LoVo (cell line): ENCODE data around the gene WNK2.

Source experiments
- DNase-seq: peaks from one replicate; pipeline ENCODE4 v3.0.0-alpha.2; 2016; ENCODE audit warnings: low spot score

Gene WNK2

DNA sequence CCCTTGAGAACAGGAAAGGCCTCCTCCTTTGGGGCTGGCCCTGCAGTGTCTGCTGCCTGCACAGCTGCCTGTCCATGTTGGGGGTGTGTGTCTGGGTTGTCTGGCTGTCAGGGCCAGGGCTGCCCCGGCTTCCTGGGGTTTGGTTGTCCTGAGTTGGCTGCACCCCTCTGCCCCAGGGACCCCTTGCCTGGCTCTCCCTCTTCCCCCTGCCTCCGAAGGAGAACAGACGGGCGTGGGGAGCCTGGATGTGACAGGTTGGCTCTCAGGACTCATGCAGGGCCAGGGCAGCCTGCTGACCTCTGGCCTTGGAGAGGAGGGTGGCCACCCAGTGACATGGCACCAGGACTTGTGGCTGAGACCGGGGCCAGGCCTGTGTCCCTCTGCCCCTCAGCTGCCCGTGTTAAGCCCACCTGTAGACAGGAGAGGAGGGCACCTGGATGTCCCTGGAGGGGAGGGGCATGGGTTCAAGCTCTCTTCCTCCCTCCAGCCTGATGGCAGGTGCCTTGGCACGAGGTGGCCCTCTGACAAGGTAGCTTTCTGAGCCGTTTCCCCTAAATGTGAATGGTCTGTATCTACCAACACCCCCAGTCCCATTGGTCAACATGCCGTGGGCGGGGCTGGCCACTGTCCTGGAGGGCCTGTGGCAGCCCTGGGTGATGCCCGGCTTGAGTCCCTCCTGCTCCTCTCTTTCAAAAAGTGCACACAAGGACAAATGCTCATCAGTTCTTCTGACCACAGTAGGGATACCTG, 34.9 kb downstream of the WNK2 start:
- DNase-seq, result no peak

- DNase-seq, result no peak
These were observed 35.8 kb downstream of the WNK2 start for GRCh38 chr9:93219692-93220091.

DNA sequence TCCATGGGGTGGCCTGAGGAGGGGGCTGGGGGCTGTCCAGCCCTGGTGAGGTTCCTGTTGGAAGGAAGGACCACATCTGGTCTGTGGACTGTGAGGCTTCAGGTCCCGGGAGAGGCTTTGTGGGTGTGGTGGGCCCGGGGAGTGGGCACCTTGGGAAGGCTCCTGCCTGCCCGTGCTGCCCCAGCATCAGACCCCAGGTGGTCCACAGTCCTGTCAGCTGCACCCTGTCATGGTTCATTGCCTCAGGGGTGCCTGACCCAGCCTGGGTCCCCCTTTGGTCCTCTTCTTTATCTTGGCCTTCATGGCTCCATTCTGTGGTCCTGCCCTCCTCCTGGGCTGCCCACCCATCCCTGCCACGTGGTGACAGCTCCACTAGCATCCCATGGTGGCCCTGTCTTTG, 36.7 kb downstream of the WNK2 start:
- no peak for DNase-seq

GRCh38 chr9:93221044-93221443, 37.1 kb downstream of the WNK2 start:
- no peak for DNase-seq

DNA sequence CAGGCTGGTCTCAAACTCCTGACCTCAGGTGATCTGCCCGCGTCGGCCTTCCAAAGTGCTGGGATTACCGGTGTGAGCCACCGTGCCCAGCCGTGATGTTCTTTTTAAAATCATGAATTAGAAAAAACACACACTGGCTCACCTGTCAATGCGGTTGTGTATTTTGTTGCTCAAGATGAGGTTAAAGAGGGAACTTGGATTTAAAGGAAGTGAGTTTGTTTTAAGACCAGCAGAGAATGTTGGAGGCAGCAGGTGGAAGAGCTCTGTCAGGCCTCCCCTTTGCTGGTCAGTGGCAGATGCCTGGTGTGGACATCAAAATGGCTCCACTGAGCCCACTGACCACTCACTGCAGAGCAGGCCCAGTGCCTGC, 38.9 kb downstream of the WNK2 start:
- DNase-seq, result no peak

GRCh38 chr9:93223260-93224180, 39.6 kb downstream of the WNK2 start:
- peak; percentile 49 for DNase-seq

DNA sequence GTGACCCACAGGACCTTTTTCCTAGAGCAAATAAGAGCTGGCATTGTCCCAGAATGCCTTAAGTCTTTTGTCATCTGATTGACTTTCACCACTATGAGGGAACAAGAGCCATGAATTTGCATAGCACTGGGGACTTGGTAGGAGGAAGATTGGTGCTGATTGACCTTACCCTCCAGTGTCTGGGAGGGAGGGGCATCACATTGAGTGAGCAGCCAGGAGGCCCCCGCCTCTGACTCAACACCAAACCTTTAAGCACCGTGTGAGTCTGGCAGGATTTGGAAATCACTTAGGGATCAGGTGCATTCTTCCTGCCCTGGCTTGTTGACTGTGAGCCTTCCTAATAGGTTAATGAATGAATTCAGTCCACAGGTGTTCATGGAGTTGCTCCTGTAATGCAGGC, 40.7 kb downstream of the WNK2 start:
- DNase-seq, result peak; percentile 3

GRCh38 chr9:93225417-93225816, 41.5 kb downstream of the WNK2 start:
- no peak for DNase-seq

GRCh38 chr9:93225892-93226291, 42.0 kb downstream of the WNK2 start:
- DNase-seq, result no peak

- DNase-seq, result no peak
These were observed 42.9 kb downstream of the WNK2 start for GRCh38 chr9:93226819-93227218.

GRCh38 chr9:93228030-93228429, 44.1 kb downstream of the WNK2 start:
- DNase-seq, result no peak

- no peak for DNase-seq
These were observed 44.5 kb downstream of the WNK2 start for GRCh38 chr9:93228453-93228852.

GRCh38 chr9:93229636-93230035, 45.7 kb downstream of the WNK2 start:
- DNase-seq, result no peak

DNA sequence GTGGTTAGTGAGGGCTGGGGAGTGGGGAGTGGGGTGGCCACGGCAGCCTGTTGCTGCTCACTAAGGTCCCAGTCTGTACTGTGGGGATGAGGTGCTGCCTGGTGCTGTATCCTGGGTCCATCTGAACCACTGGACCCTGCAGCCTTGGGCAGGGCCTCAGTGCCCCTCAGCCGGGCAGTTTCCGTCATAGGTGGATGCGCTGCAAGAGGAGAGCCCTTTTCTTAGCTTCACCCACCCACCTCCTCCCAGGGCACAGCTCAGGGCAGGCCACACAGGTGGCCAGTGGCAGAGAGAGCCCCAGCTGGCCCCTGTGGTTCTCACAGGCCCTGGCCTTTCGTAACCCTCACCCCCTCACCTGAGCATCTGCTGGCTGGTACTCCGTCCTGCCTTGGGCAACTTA, 46.2 kb downstream of the WNK2 start:
- DNase-seq, result no peak

GRCh38 chr9:93230601-93231000, 46.7 kb downstream of the WNK2 start:
- no peak for DNase-seq

DNA sequence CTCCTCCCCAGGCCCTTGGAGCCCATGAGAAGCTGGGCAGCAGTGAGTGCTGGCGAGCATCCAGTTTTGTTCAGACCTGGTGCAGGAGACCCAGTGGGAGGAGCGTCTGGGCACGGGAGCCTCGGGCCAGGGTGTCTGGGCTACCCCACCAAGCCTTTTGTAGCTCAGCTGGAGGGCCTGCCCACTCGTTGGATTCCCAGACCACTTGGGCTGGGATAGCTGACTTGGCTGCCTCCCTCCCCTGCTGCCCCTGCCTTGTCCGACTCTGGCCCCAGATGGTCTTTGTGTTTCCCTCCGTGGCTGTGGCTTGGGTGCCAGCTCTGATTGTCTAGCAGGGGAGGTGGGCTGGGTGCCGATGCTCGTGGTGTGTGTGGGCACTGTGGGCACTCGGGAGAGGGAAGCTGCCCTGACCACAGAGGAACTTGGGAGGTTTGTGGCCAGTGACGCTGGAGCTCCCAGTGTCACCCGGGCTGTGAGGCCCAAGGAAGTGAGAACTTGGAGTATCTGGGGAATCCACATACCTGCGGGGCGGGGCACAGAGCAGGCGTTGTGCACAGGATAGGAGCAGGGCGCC, 47.3 kb downstream of the WNK2 start:
- peak; percentile 3 for DNase-seq

DNA sequence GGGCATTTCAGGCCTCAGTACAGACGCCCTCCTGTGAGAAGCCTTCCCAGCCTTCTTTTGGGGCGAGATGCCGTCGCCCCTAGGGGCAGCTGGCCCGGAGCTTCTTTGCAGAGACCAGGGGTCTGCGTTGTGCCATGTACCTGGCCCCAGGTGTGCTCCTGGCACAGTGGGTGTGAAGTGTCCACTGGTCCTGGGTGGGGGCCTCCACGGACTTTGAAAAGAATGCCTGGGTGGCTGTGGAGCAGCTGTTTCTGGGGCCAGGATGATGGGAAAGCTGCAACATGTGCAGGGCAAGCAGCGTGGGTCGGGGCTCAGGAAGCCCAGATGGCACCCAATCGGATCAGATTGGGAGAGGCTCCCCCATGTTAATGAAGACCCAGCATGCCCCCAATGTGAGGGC, 47.8 kb downstream of the WNK2 start:
- DNase-seq, result no peak

DNA sequence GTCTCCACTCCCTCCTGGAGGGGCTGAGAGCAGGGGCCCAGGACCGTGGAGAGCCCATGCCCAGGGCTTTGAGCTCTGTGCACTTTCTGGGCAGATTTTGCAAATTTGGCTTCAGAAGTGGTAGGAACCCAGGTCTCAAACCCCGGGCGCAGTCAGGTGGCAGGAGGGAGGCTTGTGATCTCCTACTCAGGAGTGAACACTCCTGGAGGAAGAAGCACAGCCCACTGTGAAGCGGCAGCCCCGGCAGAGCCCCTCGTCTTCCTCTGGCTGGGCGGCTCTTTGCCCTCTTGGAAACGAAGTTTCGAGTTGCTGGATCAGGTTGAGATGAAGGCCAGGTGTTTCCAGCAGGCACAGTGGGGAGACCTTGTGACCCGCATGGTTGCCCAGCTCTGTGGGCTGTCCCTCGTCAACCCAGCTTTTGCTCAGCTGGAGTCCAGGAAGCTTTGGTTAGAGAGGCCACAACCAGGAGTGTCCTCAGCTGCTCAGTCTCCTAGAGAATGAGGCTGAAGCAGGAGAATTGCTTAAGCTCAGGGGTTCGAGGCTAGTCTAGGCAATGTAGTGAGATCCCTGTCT, 48.5 kb downstream of the WNK2 start:
- DNase-seq, result no peak

DNA sequence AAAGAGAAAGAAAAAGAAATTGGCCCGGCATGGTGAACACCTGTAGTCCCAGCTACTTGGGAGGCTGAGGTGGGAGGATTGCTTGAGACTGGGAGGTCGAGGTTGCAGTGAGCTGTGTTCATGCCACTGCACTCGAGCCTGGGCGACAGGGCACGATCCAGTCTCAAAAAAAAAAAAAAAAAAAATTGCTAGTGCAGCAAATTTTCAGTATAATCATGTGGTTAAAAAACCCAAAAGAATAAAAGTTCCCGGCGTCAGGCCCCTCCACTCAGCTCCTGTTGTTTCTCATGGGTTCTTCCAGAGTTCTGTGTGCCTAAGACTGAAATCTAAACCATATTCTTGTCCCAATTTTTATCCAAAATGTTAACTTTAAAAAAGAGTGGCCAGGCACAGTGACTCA, 49.1 kb downstream of the WNK2 start:
- no peak for DNase-seq

DNA sequence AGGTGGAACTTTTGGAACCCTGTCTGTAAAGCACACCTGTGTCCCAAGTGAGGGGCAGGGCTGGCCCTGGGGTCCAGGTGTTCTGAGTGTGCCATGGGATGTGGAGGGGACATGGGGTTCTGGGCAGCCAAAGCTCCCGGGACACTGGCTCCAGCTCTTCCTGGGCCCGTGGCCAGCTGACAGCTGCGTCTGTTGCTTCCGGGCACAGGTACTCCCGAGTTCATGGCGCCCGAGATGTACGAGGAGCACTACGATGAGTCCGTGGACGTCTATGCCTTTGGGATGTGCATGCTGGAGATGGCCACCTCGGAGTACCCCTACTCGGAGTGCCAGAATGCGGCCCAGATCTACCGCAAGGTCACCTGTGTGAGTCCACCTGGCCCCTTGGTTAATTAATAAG, 50.7 kb downstream of the WNK2 start:
- no peak for DNase-seq

- DNase-seq, result no peak
These were observed 51.5 kb downstream of the WNK2 start for GRCh38 chr9:93235300-93235960.

DNA sequence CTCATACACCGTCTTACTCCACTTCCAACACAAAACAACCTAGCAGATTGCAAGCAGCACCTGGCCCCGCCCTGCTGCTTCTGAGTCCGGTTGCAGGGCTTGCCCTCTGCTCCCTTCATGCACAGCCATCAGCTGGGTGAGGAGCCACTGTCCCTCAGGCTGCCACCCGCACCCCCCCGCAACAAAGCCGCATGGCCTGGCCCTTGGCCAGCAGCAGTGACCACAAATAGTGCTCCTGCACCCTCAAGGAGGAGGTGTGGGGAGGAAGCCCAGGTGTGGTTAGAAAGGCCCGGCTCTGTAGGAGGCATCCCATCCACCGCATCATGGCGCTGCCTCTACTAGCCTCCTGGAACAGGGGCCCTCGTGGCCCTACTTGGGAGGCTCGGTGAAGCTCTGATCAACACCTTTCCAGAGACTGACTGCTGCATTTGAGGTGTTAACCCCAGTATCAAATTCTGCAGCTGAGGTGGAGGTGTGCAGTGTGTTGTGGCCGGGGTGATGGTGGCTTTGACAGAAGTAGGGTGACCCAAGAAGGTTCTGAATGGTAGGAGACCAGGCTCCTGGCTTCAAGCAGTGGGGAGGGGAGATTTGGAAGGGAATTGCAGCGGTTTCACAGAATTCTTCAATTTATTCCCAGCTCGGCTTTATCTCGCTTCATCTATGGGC, 52.7 kb downstream of the WNK2 start:
- DNase-seq, result no peak
